HG02973 (cell line): ENCODE results near the gene UBAC2.
"Not testable (repeated sequence)": the region's sequence is repeated elsewhere in the genome, so short reads cannot be mapped to it uniquely, and the experiment has no call there.

Source experiments
- ATAC-seq: cut with Tn5 transposase; IDR thresholded peaks from one replicate; pipeline ENCODE4 v1.9.1; 2021; ENCODE audit warnings: moderate library complexity; ENCODE audit not compliant: unreplicated experiment

UBAC2 gene

GRCh38 chr13:99211421-99212035, 10.9 kb downstream of the UBAC2 start:
- ATAC-seq = no peak

- ATAC-seq = peak; percentile 74
Measured at GRCh38 chr13:99214232-99214631, 13.6 kb downstream of the UBAC2 start.

GRCh38 chr13:99214731-99215130, 14.1 kb downstream of the UBAC2 start:
- ATAC-seq = no peak

- no peak for ATAC-seq
Measured at GRCh38 chr13:99215184-99215830, 14.7 kb downstream of the UBAC2 start.

- ATAC-seq = no peak
Measured at GRCh38 chr13:99217461-99218110, 16.9 kb downstream of the UBAC2 start.

- ATAC-seq = no peak
Measured at GRCh38 chr13:99218126-99218525, 17.5 kb downstream of the UBAC2 start.

- no peak for ATAC-seq
Measured at GRCh38 chr13:99218545-99218944, 17.9 kb downstream of the UBAC2 start.

- ATAC-seq = peak; percentile 58
Measured at GRCh38 chr13:99218969-99219368, 18.3 kb downstream of the UBAC2 start.

GRCh38 chr13:99220199-99220935, 19.7 kb downstream of the UBAC2 start:
- no peak for ATAC-seq

- no peak for ATAC-seq
Measured at GRCh38 chr13:99221567-99222239, 21.0 kb downstream of the UBAC2 start.

GRCh38 chr13:99223587-99223986, 22.9 kb downstream of the UBAC2 start:
- no peak for ATAC-seq

- ATAC-seq = no peak
Measured at GRCh38 chr13:99224021-99224420, 23.4 kb downstream of the UBAC2 start.

GRCh38 chr13:99225078-99225477, 24.4 kb downstream of the UBAC2 start:
- no peak for ATAC-seq

- no peak for ATAC-seq
Measured at GRCh38 chr13:99226513-99226912, 25.9 kb downstream of the UBAC2 start.

GRCh38 chr13:99227331-99227900, 26.8 kb downstream of the UBAC2 start:
- ATAC-seq = no peak

GRCh38 chr13:99227909-99228688, 27.4 kb downstream of the UBAC2 start:
- no peak for ATAC-seq

GRCh38 chr13:99228737-99229691, 28.4 kb downstream of the UBAC2 start:
- ATAC-seq = peak; percentile 75

- not testable (repeated sequence) for ATAC-seq
Measured at GRCh38 chr13:99230588-99230987, 29.9 kb downstream of the UBAC2 start.

GRCh38 chr13:99230991-99231390, 30.3 kb downstream of the UBAC2 start:
- no peak for ATAC-seq
